Hepatocyte (in vitro differentiated cells): ENCODE results near the gene FLG.

Experiments
- EZH2 ChIP-seq: fragments of 200-600 bp; sonication (generic); IDR thresholded peaks from 2 replicates; pipeline ENCODE4 v1.6.1; 2016; ENCODE audit warnings: antibody characterized with exemption, mild to moderate bottlenecking, borderline replicate concordance
- EZH2phosphoT487 ChIP-seq: fragments of 200-600 bp; sonication (generic); IDR thresholded peaks from one replicate; pipeline ENCODE4 v1.6.1; 2018; ENCODE audit warnings: antibody characterized with exemption, mild to moderate bottlenecking, low read depth, moderate library complexity; ENCODE audit not compliant: unreplicated experiment, severe bottlenecking
- TF ChIP-seq, protein P1 (sequence below): fragments of 200-600 bp; sonication (generic); IDR thresholded peaks from 2 replicates; pipeline ENCODE4 v1.5.1; 2016; ENCODE audit warnings: antibody characterized with exemption, mild to moderate bottlenecking; ENCODE audit not compliant: poor library complexity

- TF ChIP-seq, protein P1, sequence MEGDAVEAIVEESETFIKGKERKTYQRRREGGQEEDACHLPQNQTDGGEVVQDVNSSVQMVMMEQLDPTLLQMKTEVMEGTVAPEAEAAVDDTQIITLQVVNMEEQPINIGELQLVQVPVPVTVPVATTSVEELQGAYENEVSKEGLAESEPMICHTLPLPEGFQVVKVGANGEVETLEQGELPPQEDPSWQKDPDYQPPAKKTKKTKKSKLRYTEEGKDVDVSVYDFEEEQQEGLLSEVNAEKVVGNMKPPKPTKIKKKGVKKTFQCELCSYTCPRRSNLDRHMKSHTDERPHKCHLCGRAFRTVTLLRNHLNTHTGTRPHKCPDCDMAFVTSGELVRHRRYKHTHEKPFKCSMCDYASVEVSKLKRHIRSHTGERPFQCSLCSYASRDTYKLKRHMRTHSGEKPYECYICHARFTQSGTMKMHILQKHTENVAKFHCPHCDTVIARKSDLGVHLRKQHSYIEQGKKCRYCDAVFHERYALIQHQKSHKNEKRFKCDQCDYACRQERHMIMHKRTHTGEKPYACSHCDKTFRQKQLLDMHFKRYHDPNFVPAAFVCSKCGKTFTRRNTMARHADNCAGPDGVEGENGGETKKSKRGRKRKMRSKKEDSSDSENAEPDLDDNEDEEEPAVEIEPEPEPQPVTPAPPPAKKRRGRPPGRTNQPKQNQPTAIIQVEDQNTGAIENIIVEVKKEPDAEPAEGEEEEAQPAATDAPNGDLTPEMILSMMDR = no peak
- TF ChIP-seq EZH2 = no peak
- no peak for TF ChIP-seq EZH2phosphoT487
Measured at GRCh38 chr1:152349611-152350010, 24.6 kb upstream of the FLG start.
